Mucosa of rectum (tissue), 2 donors: ENCODE measurements around the gene TAF7.

ENCODE experiments used
- H3K27ac ChIP-seq, 2 donors: one replicate each; pipeline ENCODE4 v1.7.0; 2013; ENCODE audit warnings: inconsistent platforms in 2 of 2, low read depth in 2 of 2, low read length in 2 of 2
- H3K27me3 ChIP-seq, 2 donors: one replicate each; pipeline ENCODE4 v1.7.0; 2013; ENCODE audit warnings: low read length in 2 of 2; ENCODE audit not compliant: control insufficient read depth in 2 of 2, insufficient read depth in 2 of 2
- H3K36me3 ChIP-seq, 2 donors: one replicate each; pipeline ENCODE4 v1.7.0; 2013; ENCODE audit warnings: low read length in 2 of 2; ENCODE audit not compliant: control insufficient read depth in 2 of 2, insufficient read depth in 2 of 2
- H3K4me1 ChIP-seq, 2 donors: one replicate each; pipeline ENCODE4 v1.7.0; 2013; ENCODE audit warnings: low read length in 2 of 2, mild to moderate bottlenecking in 1 of 2; ENCODE audit not compliant: control insufficient read depth in 2 of 2, insufficient read depth in 2 of 2
- H3K4me3 ChIP-seq, 2 donors: one replicate each; pipeline ENCODE4 v1.7.0; 2013; ENCODE audit warnings: low read length in 2 of 2
- H3K9ac ChIP-seq, 2 donors: one replicate each; pipeline ENCODE4 v1.7.0; 2013; ENCODE audit warnings: low read length in 2 of 2, low read depth in 1 of 2, mild to moderate bottlenecking in 1 of 2
- H3K9me3 ChIP-seq, 2 donors: one replicate each; pipeline ENCODE4 v1.7.0; 2013; ENCODE audit warnings: low read length in 2 of 2; ENCODE audit not compliant: control insufficient read depth in 2 of 2
- donor health status: healthy.
- donor health status: Normal muscosa, but diverticular disease.

TAF7 gene

DNA sequence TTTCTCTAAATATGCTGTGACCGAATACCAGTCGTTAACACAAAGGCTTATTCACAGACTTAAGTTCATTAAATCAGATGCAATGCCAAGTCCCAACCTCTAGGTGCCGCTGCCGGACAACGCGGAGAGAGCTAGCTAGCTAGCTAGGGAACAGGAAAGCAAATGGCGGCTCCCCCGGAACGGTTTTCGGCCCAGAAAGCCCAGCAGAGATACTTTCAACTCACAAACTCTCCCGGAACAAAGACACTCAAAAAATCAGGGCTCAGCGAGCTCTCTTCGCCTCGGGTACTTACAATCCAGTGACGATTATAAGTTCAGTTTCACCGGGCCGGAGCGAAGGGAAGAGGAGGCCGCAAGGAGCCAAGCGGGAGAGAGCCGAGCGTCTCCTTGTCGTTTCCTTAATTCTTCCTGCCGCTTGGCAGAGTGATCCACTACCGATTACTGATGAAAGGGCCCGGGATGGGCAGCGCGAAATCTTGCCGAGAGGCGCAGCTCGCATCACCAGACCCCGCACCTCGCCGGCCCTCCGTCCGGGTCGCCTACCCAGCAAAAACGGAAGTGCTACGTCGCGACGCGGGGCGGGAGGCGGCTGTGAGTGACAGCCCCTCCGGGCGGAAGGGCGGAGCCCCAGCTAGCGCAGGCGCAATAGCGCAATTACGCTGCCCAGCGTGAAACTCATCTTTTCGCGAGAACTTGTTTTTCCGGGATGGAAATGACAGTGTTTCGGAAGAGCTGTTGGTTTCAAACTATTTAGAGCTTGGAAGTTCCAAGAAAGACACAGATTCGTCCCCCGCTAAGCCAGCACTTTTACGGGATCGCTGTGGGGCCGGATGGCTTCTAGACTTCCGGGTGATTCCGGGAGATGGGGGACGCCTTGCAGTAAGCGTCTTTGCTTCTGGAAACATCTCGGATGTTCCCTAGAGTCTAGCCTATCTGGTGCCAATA, at the start of gene TAF7:
TSS of gene TAF7 (minus strand) at position 560 of the 945 bp plus-strand sequence. CDS start 740 bp downstream, outside the sequence.
- Histone ChIP-seq H3K27me3 (no peaks in the 10 kb centered on the region), H3K4me1 (peaks cover 4 to 8% of the 10 kb centered on the region in 2 donors), H3K9ac (peak within 1 kb of the TSS; percentile 81 to 95), H3K4me3 (peak within 1 kb of the TSS; percentile 93 to 97), H3K9me3 (peaks cover 35 to 41% of the 10 kb centered on the region in 2 donors), H3K27ac (peak within 1 kb of the TSS; percentile 86 to 94), H3K36me3 (peaks cover 19 to 26% of the 10 kb centered on the region in 2 donors)

DNA sequence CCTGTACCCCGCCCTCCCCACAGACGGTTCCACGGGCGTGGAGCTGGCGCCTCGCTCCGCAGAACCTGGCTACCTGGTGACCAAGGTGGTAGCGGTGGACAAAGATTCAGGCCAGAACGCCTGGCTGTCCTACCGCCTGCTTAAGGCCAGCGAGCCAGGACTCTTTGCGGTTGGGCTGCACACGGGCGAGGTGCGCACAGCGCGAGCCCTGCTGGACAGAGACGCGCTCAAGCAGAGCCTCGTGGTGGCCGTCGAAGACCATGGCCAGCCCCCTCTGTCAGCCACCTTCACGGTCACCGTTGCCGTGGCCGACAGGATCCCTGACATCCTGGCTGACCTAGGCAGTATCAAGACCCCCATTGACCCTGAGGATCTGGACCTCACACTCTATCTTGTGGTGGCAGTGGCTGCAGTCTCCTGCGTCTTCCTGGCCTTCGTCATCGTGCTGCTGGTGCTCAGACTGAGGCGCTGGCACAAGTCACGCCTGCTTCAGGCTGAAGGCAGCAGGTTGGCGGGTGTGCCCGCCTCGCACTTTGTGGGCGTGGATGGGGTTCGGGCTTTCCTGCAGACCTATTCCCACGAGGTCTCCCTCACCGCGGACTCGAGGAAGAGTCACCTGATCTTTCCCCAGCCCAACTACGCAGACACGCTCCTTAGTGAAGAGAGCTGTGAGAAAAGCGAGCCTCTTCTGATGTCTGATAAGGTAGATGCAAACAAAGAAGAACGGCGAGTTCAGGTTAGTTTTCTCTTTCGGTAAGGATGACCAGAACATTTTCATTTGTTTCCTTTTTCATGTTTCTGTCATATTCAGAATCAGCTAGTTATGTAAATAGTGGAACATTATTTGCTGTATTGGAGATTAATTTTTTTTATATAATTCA, 45.7 kb upstream of the TAF7 start:
- Histone ChIP-seq H3K9me3 (peaks cover 29 to 45% of the 10 kb centered on the region in 2 donors), H3K4me1 (no peaks in the 10 kb centered on the region), H3K27me3 (peaks cover 0 to 6% of the 10 kb centered on the region in 2 donors), H3K27ac (no peak overlapping the region), H3K4me3 (no peak overlapping the region), H3K9ac (no peak overlapping the region), H3K36me3 (no peaks in the 10 kb centered on the region)

GRCh38 chr5:141363952-141364660, 43.5 kb upstream of the TAF7 start, which contains the start of gene PCDHGA5:
TSS of gene PCDHGA5 (plus strand) at chr5:141364162. CDS start at chr5:141364331, 169 bp downstream.
- no peak within 1 kb of the TSS for H3K4me3 ChIP-seq
- no peak within 1 kb of the TSS for H3K9ac ChIP-seq
- peaks cover 0 to 6% of the 10 kb centered on the region in 2 donors for H3K27me3 ChIP-seq
- no peaks in the 10 kb centered on the region for H3K36me3 ChIP-seq
- H3K27ac ChIP-seq = no peak within 1 kb of the TSS
- H3K9me3 ChIP-seq = peaks cover 25 to 41% of the 10 kb centered on the region in 2 donors
- H3K4me1 ChIP-seq = no peaks in the 10 kb centered on the region

DNA sequence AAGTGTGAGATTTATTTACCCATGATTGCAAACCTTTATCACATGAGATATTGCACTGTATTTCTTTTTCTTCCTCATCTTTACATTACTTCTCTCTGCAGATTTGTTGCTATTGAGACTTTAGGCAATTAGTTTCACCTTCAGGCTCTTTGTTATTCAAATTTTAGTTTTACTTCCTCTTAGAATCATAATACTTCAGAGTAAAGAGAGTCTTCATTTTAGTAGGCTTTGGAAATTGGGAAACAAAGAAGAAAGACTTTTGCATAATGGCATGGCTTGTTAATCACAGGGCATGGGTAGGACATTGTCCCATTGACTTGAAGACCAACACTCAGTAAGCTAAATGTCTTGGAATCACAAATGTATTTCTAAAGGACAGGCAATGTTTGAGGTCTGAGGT, 42.1 kb upstream of the TAF7 start:
- H3K4me1 ChIP-seq = no peaks in the 10 kb centered on the region
- H3K36me3 ChIP-seq = no peaks in the 10 kb centered on the region
- no peak overlapping the region for H3K27ac ChIP-seq
- H3K27me3 ChIP-seq = peaks cover 0 to 6% of the 10 kb centered on the region in 2 donors
- H3K9ac ChIP-seq = no peak overlapping the region
- peaks cover 25 to 41% of the 10 kb centered on the region in 2 donors for H3K9me3 ChIP-seq
- H3K4me3 ChIP-seq = no peak overlapping the region

- no peaks in the 10 kb centered on the region for H3K4me1 ChIP-seq
- peaks cover 22 to 31% of the 10 kb centered on the region in 2 donors for H3K9me3 ChIP-seq
- no peaks in the 10 kb centered on the region for H3K36me3 ChIP-seq
- peaks cover 0 to 6% of the 10 kb centered on the region in 2 donors for H3K27me3 ChIP-seq
- H3K9ac ChIP-seq = no peak overlapping the region
- no peak overlapping the region for H3K4me3 ChIP-seq
- H3K27ac ChIP-seq = no peak overlapping the region
Measured at GRCh38 chr5:141360685-141361084, 40.1 kb upstream of the TAF7 start.

GRCh38 chr5:141359790-141360426, 39.3 kb upstream of the TAF7 start, which contains the start of gene PCDHGB2:
TSS of gene PCDHGB2 (plus strand) at chr5:141359994. CDS start at chr5:141360136, 142 bp downstream.
- Histone ChIP-seq H3K4me3 (peak within 1 kb of the TSS; percentile 34 to 69), H3K36me3 (no peaks in the 10 kb centered on the region), H3K27me3 (no peaks in the 10 kb centered on the region), H3K9ac (no peak within 1 kb of the TSS), H3K27ac (no peak within 1 kb of the TSS), H3K9me3 (peaks cover 17 to 29% of the 10 kb centered on the region in 2 donors), H3K4me1 (no peaks in the 10 kb centered on the region)

- Histone ChIP-seq H3K4me1 (no peaks in the 10 kb centered on the region), H3K36me3 (no peaks in the 10 kb centered on the region), H3K4me3 (no peak overlapping the region), H3K9ac (no peak overlapping the region), H3K9me3 (peaks cover 3 to 25% of the 10 kb centered on the region in 2 donors), H3K27ac (no peak overlapping the region), H3K27me3 (no peaks in the 10 kb centered on the region)
Measured at GRCh38 chr5:141356950-141357349, 36.4 kb upstream of the TAF7 start.

DNA sequence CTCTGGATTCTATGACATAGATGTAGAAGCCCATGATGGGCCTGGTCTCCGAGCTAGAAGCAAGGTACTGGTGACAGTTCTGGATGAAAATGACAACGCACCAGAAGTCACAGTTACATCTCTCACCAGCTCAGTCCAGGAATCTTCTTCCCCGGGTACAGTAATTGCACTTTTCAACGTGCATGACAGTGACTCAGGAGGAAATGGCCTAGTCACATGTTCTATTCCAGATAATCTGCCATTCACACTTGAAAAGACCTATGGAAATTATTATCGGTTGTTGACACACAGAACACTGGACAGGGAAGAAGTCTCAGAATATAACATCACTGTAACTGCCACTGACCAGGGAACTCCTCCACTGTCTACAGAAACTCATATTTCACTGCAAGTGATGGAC, 35.5 kb upstream of the TAF7 start:
- Histone ChIP-seq H3K27ac (no peak overlapping the region), H3K9me3 (peaks cover 3 to 23% of the 10 kb centered on the region in 2 donors), H3K27me3 (no peaks in the 10 kb centered on the region), H3K36me3 (no peaks in the 10 kb centered on the region), H3K4me3 (no peak overlapping the region), H3K9ac (no peak overlapping the region), H3K4me1 (no peaks in the 10 kb centered on the region)

- no peaks in the 10 kb centered on the region for H3K36me3 ChIP-seq
- H3K27me3 ChIP-seq = no peaks in the 10 kb centered on the region
- no peak overlapping the region for H3K4me3 ChIP-seq
- peaks cover 3 to 23% of the 10 kb centered on the region in 2 donors for H3K9me3 ChIP-seq
- H3K9ac ChIP-seq = no peak overlapping the region
- H3K4me1 ChIP-seq = no peaks in the 10 kb centered on the region
- H3K27ac ChIP-seq = no peak overlapping the region
Measured at GRCh38 chr5:141355641-141356040, 35.1 kb upstream of the TAF7 start.
